ENCODE results near the gene BPIFA3.

GRCh38 chr20:33211817-33212424 lies 5.2 kb upstream of the BPIFA3 start:
- TF ChIP-seq CTCF (IDR thresholded peaks at IDR 0.05) (peak in 5 of 6 experiments; percentile 20 to 53 (median 48)), POLR2A (IDR thresholded peaks at IDR 0.05) (no peak)

Data from thyroid gland (tissue), 4 donors.